ENCODE results near the gene DLL4.

GRCh38 chr15:40968290-40969085, 39.3 kb downstream of the DLL4 start:
- TF ChIP-seq CTCF (conservative IDR thresholded peaks at IDR 0.05 in 1 of 2, IDR thresholded peaks at IDR 0.05 in 1 of 2; ENCODE audit: extremely low read depth in 1 of 2, insufficient read depth in 1 of 2, low read depth in 1 of 2, low read length in 2 of 2) (no peak), EZH2 (IDR thresholded peaks at IDR 0.05; ENCODE audit: borderline replicate concordance, low read length) (no peak)

Measured in mammary epithelial cell (primary cell).